Liver (tissue), 9 donors: ENCODE results near the gene SPPL2C. TPM values are rescaled to one million over a fixed set of nuclear protein-coding genes. Genes with fewer than 3 reads are reported as not detected.

ENCODE experiments used
- DNase-seq: peaks from one replicate; pipeline ENCODE4 v3.0.0-alpha.2; 2017; ENCODE audit warnings: low spot score
- H3K27ac ChIP-seq, 2 donors: one replicate each; pipeline ENCODE4 v1.7.0; 2013; ENCODE audit warnings: inconsistent platforms in 2 of 2, low read length in 2 of 2, control low read depth in 1 of 2, low read depth in 1 of 2, mild to moderate bottlenecking in 1 of 2
- H3K27me3 ChIP-seq, 4 donors: one replicate each; pipeline versions ENCODE4 v1.6.1 to v1.7.0; 2013; ENCODE audit warnings: low read length in 3 of 4, inconsistent platforms in 1 of 4, mild to moderate bottlenecking in 1 of 4, moderate library complexity in 1 of 4; ENCODE audit not compliant: control insufficient read depth in 4 of 4, insufficient read depth in 4 of 4
- H3K36me3 ChIP-seq, 4 donors: one replicate each; pipeline versions ENCODE4 v1.6.1 to v1.7.0; 2013; ENCODE audit warnings: low read length in 3 of 4, mild to moderate bottlenecking in 3 of 4, low read depth in 1 of 4, moderate library complexity in 1 of 4; ENCODE audit not compliant: control insufficient read depth in 4 of 4, insufficient read depth in 3 of 4
- H3K4me1 ChIP-seq, 4 donors: one replicate each; pipeline versions ENCODE4 v1.6.1 to v1.7.0; 2013; ENCODE audit warnings: low read length in 3 of 4, mild to moderate bottlenecking in 3 of 4, moderate library complexity in 1 of 4; ENCODE audit not compliant: control insufficient read depth in 4 of 4, insufficient read depth in 4 of 4
- H3K4me3 ChIP-seq, 3 donors: one replicate each; pipeline versions ENCODE4 v1.6.1 to v1.7.0; 2013; ENCODE audit warnings: low read length in 3 of 3, control low read depth in 1 of 3, low read depth in 1 of 3, mild to moderate bottlenecking in 1 of 3
- H3K9ac ChIP-seq, 2 donors: one replicate each; pipeline ENCODE4 v1.7.0; 2013; ENCODE audit warnings: low read length in 2 of 2, mild to moderate bottlenecking in 2 of 2, moderate library complexity in 2 of 2, control low read depth in 1 of 2, low read depth in 1 of 2
- H3K9me3 ChIP-seq, 4 donors: one replicate each; pipeline versions ENCODE4 v1.6.1 to v1.7.0; 2013; ENCODE audit warnings: low read length in 3 of 4; ENCODE audit not compliant: control insufficient read depth in 4 of 4
- EGR1 ChIP-seq, 2 donors: IDR thresholded peaks; 2 replicates each; pipeline ENCODE4 v1.6.1; 2016 to 2018; ENCODE audit warnings: antibody characterized with exemption in 2 of 2, low read depth in 2 of 2
- FOXA1 ChIP-seq: IDR thresholded peaks from 2 replicates; pipeline ENCODE4 v1.6.1; 2016; ENCODE audit warnings: antibody characterized with exemption
- FOXA2 ChIP-seq: IDR thresholded peaks from 2 replicates; pipeline ENCODE4 v1.6.1; 2016; ENCODE audit warnings: antibody characterized with exemption
- HNF4G ChIP-seq: IDR thresholded peaks from 2 replicates; pipeline ENCODE4 v1.6.1; 2016; ENCODE audit warnings: antibody characterized with exemption
- JUND ChIP-seq, 2 donors: IDR thresholded peaks; 2 replicates each; pipeline ENCODE4 v1.6.1; 2016; ENCODE audit warnings: antibody characterized with exemption in 2 of 2
- NR2F2 ChIP-seq: IDR thresholded peaks from 2 replicates; pipeline ENCODE4 v1.6.1; 2016; ENCODE audit warnings: antibody characterized with exemption
- RAD21 ChIP-seq, 2 donors: IDR thresholded peaks; 2 replicates each; pipeline ENCODE4 v1.6.1; 2016; ENCODE audit warnings: antibody characterized with exemption in 2 of 2, mild to moderate bottlenecking in 2 of 2
- RXRA ChIP-seq, 2 donors: IDR thresholded peaks; 2 replicates each; pipeline ENCODE4 v1.6.1; 2017 to 2018; ENCODE audit warnings: antibody characterized with exemption in 2 of 2, mild to moderate bottlenecking in 1 of 2
- SP1 ChIP-seq: IDR thresholded peaks from 2 replicates; pipeline ENCODE4 v1.6.1; 2018; ENCODE audit warnings: antibody characterized with exemption, mild to moderate bottlenecking
- TAF1 ChIP-seq: conservative IDR thresholded peaks from 2 replicates; pipeline ENCODE4 v1.6.1; 2016; ENCODE audit warnings: antibody characterized with exemption, mild to moderate bottlenecking
- YY1 ChIP-seq: IDR thresholded peaks from 2 replicates; pipeline ENCODE4 v1.6.1; 2016; ENCODE audit warnings: antibody characterized with exemption, mild to moderate bottlenecking
- WGBS: extraction: QIAGEN DNeasy Blood & Tissue Kit; methylation state at CpG from one replicate; pipeline ENCODE4 v1.1.7; 2013; 5-methylcytosine and 5-hydroxymethylcytosine counted together
- polyA plus RNA-seq, 2 donors: library from polyadenylated mRNA; stranded (reverse) in 1 of 2; unstranded in 1 of 2; fragments of 200-250 nt in 1 of 2; fragments of >200 nt in 1 of 2; fragmentation: Nextera tagmentation in 1 of 2; extraction: Ambion mirVana in 1 of 2; gene quantifications; one replicate each; pipeline versions ENCODE4 v1.2.1 to v1.2.3, GENCODE V29; 2013 to 2015
- total RNA-seq, 2 donors: library from RNA; depleted of rRNA; stranded (reverse); fragments of >200 nt; gene quantifications; one replicate each; pipeline ENCODE4 v1.2.3, GENCODE V29; 2014
- TF ChIP-seq, protein P1 (sequence below): IDR thresholded peaks from 2 replicates; pipeline ENCODE4 v1.6.1; 2016; ENCODE audit warnings: antibody characterized with exemption
- TF ChIP-seq, protein P2 (sequence below): IDR thresholded peaks from 2 replicates; pipeline ENCODE4 v1.6.1; 2016; ENCODE audit warnings: antibody characterized with exemption
- TF ChIP-seq, protein P3 (sequence below): IDR thresholded peaks from 2 replicates; pipeline ENCODE4 v1.6.1; 2016; ENCODE audit warnings: antibody characterized with exemption
- TF ChIP-seq, protein P4 (sequence below): IDR thresholded peaks from 2 replicates; pipeline ENCODE4 v1.6.1; 2016; ENCODE audit warnings: antibody characterized with exemption, mild to moderate bottlenecking
- TF ChIP-seq, protein P5 (sequence below): fragments of 150-350 bp; IDR thresholded peaks from 2 replicates; pipeline ENCODE4 v1.5.1; 2017; ENCODE audit warnings: improper control_type of control experiment, low read depth, low read length; ENCODE audit not compliant: missing input control
- donor health status: healthy.
- donor health status: healthy.
- donor health status: healthy.
- donor health status: healthy.
- donor health status: healthy.

Gene SPPL2C
- total and polyA plus RNA-seq, 4 donors, result not detected

DNA sequence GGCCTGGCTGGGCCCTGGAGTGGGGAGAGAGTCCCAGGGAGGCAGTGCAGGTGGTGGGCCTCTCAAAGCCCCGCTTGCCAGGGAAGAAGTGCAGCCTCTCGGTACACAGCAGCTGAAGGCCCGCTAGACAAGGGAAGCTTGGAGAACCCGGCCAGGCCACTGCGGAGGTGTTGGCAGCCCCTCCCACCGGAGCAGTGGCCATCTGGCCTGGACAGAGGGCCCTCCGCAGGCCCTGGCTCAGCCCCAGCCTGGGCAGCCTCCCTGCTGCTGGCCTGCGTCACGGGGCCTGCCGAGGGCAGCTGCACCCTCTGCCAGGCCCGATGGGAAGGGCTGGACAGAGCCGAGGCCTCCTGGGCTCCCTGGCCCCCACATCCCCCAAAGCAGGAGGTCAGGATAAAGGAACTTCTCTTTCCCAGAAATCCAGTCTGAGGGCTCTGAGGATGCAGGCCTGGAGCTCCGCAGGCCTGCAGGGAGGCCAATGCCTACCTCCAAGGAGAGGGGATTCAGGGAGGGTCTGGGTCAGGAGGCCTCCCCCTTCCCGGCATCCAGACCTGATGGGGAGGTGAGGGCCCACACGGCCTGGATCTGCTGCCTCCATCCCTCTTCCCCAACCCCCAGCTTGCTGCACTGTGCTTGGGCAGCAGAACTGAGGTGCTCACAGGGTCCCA is 4.3 kb downstream of the SPPL2C start:
- DNase-seq, result no peak
- no peak overlapping the region for H3K4me3 ChIP-seq
- H3K4me1 ChIP-seq, result no peaks in the 10 kb centered on the region
- 81% methylated on average over 15 of the region's 15 CpGs for WGBS
- TF ChIP-seq RAD21 (IDR thresholded peaks at IDR 0.05) (no peak), FOXA2 (no peak), RXRA (IDR thresholded peaks at IDR 0.05) (no peak)
- TF ChIP-seq, protein P1, sequence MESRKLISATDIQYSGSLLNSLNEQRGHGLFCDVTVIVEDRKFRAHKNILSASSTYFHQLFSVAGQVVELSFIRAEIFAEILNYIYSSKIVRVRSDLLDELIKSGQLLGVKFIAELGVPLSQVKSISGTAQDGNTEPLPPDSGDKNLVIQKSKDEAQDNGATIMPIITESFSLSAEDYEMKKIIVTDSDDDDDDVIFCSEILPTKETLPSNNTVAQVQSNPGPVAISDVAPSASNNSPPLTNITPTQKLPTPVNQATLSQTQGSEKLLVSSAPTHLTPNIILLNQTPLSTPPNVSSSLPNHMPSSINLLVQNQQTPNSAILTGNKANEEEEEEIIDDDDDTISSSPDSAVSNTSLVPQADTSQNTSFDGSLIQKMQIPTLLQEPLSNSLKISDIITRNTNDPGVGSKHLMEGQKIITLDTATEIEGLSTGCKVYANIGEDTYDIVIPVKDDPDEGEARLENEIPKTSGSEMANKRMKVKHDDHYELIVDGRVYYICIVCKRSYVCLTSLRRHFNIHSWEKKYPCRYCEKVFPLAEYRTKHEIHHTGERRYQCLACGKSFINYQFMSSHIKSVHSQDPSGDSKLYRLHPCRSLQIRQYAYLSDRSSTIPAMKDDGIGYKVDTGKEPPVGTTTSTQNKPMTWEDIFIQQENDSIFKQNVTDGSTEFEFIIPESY, result no peak
- H3K9me3 ChIP-seq, result no peaks in the 10 kb centered on the region
- no peaks in the 10 kb centered on the region for H3K27me3 ChIP-seq
- H3K27ac ChIP-seq, result no peak overlapping the region
- no peaks in the 10 kb centered on the region for H3K36me3 ChIP-seq
- no peak overlapping the region for H3K9ac ChIP-seq

DNA sequence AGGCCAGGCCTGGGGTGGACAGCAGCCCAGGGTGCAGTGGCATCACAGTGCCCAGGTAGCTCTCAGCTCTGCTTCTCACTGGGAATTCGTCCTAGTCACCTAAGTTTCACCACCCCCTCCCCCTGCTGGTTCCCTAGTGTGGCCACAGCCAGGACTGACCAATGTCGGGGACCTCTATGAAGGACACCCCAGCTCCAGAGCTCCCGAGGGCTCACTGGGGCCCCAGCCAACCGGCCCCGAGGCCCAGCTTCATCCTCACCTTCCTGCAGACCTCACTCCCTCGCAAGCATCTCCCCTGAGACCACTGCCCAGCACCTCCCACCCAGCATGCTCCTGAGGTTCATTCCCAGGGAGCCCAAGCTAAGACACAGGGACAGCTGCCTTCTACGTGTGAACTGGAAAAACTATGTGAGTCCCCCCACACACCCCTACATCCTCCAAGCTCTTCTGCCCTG is 4.9 kb downstream of the SPPL2C start:
- H3K9me3 ChIP-seq, result no peaks in the 10 kb centered on the region
- H3K4me3 ChIP-seq, result no peak overlapping the region
- H3K27me3 ChIP-seq, result no peaks in the 10 kb centered on the region
- WGBS, result 86% methylated on average over 7 of the region's 7 CpGs
- H3K27ac ChIP-seq, result no peak overlapping the region
- DNase-seq, result no peak
- H3K4me1 ChIP-seq, result no peaks in the 10 kb centered on the region
- no peak for TF ChIP-seq FOXA1
- TF ChIP-seq YY1, result no peak
- TF ChIP-seq, protein P2, sequence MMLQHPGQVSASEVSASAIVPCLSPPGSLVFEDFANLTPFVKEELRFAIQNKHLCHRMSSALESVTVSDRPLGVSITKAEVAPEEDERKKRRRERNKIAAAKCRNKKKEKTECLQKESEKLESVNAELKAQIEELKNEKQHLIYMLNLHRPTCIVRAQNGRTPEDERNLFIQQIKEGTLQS, result no peak
- TF ChIP-seq, protein P3, sequence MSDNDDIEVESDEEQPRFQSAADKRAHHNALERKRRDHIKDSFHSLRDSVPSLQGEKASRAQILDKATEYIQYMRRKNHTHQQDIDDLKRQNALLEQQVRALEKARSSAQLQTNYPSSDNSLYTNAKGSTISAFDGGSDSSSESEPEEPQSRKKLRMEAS, result no peak
- TF ChIP-seq, protein P4, sequence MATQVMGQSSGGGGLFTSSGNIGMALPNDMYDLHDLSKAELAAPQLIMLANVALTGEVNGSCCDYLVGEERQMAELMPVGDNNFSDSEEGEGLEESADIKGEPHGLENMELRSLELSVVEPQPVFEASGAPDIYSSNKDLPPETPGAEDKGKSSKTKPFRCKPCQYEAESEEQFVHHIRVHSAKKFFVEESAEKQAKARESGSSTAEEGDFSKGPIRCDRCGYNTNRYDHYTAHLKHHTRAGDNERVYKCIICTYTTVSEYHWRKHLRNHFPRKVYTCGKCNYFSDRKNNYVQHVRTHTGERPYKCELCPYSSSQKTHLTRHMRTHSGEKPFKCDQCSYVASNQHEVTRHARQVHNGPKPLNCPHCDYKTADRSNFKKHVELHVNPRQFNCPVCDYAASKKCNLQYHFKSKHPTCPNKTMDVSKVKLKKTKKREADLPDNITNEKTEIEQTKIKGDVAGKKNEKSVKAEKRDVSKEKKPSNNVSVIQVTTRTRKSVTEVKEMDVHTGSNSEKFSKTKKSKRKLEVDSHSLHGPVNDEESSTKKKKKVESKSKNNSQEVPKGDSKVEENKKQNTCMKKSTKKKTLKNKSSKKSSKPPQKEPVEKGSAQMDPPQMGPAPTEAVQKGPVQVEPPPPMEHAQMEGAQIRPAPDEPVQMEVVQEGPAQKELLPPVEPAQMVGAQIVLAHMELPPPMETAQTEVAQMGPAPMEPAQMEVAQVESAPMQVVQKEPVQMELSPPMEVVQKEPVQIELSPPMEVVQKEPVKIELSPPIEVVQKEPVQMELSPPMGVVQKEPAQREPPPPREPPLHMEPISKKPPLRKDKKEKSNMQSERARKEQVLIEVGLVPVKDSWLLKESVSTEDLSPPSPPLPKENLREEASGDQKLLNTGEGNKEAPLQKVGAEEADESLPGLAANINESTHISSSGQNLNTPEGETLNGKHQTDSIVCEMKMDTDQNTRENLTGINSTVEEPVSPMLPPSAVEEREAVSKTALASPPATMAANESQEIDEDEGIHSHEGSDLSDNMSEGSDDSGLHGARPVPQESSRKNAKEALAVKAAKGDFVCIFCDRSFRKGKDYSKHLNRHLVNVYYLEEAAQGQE, result no peak
- no peak for TF ChIP-seq JUND (IDR thresholded peaks at IDR 0.05)
- no peak for TF ChIP-seq NR2F2
- TF ChIP-seq, protein P5, sequence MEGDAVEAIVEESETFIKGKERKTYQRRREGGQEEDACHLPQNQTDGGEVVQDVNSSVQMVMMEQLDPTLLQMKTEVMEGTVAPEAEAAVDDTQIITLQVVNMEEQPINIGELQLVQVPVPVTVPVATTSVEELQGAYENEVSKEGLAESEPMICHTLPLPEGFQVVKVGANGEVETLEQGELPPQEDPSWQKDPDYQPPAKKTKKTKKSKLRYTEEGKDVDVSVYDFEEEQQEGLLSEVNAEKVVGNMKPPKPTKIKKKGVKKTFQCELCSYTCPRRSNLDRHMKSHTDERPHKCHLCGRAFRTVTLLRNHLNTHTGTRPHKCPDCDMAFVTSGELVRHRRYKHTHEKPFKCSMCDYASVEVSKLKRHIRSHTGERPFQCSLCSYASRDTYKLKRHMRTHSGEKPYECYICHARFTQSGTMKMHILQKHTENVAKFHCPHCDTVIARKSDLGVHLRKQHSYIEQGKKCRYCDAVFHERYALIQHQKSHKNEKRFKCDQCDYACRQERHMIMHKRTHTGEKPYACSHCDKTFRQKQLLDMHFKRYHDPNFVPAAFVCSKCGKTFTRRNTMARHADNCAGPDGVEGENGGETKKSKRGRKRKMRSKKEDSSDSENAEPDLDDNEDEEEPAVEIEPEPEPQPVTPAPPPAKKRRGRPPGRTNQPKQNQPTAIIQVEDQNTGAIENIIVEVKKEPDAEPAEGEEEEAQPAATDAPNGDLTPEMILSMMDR, result no peak
- TF ChIP-seq HNF4G, result no peak
- no peak for TF ChIP-seq TAF1
- no peak for TF ChIP-seq SP1
- no peak for TF ChIP-seq EGR1 (IDR thresholded peaks at IDR 0.05; ENCODE audit: low read depth in 2 of 2)
- H3K9ac ChIP-seq, result no peak overlapping the region
- H3K36me3 ChIP-seq, result no peaks in the 10 kb centered on the region
